SK-N-MC (cell line): Measurements from ENCODE around the gene MFSD2B.

Experiments used
- DNase-seq: peaks from one replicate; pipeline ENCODE4 v3.0.0-alpha.2; 2011; ENCODE audit warnings: low read depth, low spot score
- H3K27ac ChIP-seq: fragments of 200-600 bp; sonication (generic); 2 replicates; pipeline ENCODE4 v1.5.1; 2016; ENCODE audit warnings: mixed run types
- H3K36me3 ChIP-seq: fragments of 200-600 bp; sonication (generic); 2 replicates; pipeline ENCODE4 v1.6.1; 2017; ENCODE audit warnings: antibody characterized with exemption, low read length, mixed read lengths; ENCODE audit not compliant: insufficient read depth
- H3K4me3 ChIP-seq: fragments of 200-600 bp; sonication (generic); 2 replicates; pipeline ENCODE4 v1.5.1; 2016
- H3K9ac ChIP-seq: fragments of 200-600 bp; sonication (generic); 2 replicates; pipeline ENCODE4 v1.8.0; 2017; ENCODE audit warnings: mixed run types, mixed read lengths; ENCODE audit not compliant: insufficient read length
- H3K9me3 ChIP-seq: fragments of 200-600 bp; sonication (generic); 2 replicates; pipeline ENCODE4 v1.6.1; 2017; ENCODE audit warnings: low read depth, mild to moderate bottlenecking, antibody characterized with exemption, low read length, moderate library complexity, mixed read lengths
- EZH2 ChIP-seq: fragments of 200-600 bp; sonication (generic); IDR thresholded peaks from one replicate; pipeline ENCODE4 v1.6.1; 2017; ENCODE audit warnings: antibody characterized with exemption
- FOXP2 ChIP-seq: optimal IDR thresholded peaks from 2 replicates; pipeline ENCODE3; 2011; ENCODE audit warnings: mild to moderate bottlenecking, moderate library complexity; ENCODE audit not compliant: insufficient read depth; ENCODE audit errors: extremely low read length, control extremely low read depth
- POLR2AphosphoS5 ChIP-seq: IDR thresholded peaks from 2 replicates; pipeline ENCODE4 v1.6.1; 2012; ENCODE audit warnings: mild to moderate bottlenecking, low read depth, low read length, borderline replicate concordance

The MFSD2B gene

DNA sequence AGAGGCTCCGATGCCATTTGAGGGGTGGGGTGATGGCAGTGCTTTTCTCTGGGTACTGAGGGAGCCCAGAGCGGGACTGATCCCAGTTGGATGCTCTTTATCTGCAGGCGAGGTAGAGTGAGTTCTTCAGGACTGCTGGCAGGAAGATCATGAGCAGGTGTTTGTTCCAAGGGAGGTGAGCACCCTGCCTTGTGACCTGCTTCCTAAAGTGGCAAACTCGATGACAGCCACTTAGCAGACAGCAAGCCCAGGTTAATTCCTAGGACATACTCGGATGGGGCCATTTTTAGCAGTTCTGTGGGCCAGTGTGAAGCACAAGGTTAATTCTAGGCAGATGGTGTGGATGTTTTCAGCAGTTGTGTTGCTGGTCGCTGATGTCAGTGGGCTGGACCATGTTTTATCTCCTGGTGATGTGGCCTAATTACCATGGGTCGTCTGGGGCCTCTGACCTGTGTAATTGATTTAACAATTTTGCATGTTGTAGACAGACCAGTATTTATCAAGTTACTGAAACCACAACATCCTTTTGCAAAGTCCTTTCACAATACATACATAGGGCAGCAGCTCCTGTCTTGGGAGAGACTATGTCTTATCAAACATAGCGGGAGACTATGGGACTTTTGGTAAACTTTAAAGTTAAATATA lies 44.6 kb downstream of the MFSD2B start:
- H3K36me3 ChIP-seq = no peaks in the 10 kb centered on the region
- H3K9ac ChIP-seq = no peak overlapping the region
- no peak overlapping the region for H3K4me3 ChIP-seq
- DNase-seq = no peak
- no peak overlapping the region for H3K27ac ChIP-seq
- TF ChIP-seq FOXP2 = no peak
- no peak for TF ChIP-seq EZH2
- no peak for TF ChIP-seq POLR2AphosphoS5
- no peaks in the 10 kb centered on the region for H3K9me3 ChIP-seq

GRCh38 chr2:24055750-24056149 lies 45.9 kb downstream of the MFSD2B start:
- Histone ChIP-seq H3K4me3 (no peak overlapping the region), H3K36me3 (no peaks in the 10 kb centered on the region), H3K9ac (no peak overlapping the region), H3K27ac (no peak overlapping the region), H3K9me3 (no peaks in the 10 kb centered on the region)
- no peak for DNase-seq
- TF ChIP-seq EZH2 (no peak), FOXP2 (no peak), POLR2AphosphoS5 (no peak)

DNA sequence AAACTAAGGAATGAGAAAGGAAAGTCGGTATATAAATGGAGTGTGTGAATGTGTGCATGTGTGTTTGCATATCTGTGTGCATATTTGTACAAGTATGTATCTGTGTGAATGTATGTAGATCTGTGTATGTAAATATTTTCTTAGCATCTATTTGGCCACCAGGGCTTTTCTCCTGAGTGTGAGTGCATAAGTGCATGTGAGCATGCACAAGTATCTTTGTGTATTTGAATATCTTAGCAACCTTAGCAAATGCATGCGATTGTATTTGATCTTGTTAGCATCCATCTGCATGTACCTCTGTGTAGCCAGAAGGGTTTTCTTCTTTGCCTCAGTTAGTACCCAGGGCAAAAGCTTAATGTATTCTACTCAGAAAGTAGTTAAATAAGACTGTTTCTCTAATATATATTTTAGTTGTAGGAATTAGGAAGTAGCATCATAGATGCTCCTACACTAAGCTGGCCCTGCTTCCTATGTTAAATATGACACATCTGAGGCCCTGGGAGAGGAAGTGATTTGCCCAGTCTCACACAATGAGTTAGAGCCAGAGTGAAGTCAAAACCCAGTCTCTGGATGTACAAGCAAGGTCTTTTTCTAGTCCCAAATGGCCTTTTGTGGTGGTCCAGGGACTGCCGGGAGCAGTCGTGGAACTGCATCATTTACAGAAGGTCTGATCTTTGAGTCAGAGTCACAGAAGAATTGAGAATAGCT lies 48.8 kb downstream of the MFSD2B start:
- no peak overlapping the region for H3K4me3 ChIP-seq
- no peak overlapping the region for H3K27ac ChIP-seq
- TF ChIP-seq EZH2 = no peak
- H3K36me3 ChIP-seq = no peaks in the 10 kb centered on the region
- H3K9me3 ChIP-seq = no peaks in the 10 kb centered on the region
- no peak for DNase-seq
- H3K9ac ChIP-seq = no peak overlapping the region

DNA sequence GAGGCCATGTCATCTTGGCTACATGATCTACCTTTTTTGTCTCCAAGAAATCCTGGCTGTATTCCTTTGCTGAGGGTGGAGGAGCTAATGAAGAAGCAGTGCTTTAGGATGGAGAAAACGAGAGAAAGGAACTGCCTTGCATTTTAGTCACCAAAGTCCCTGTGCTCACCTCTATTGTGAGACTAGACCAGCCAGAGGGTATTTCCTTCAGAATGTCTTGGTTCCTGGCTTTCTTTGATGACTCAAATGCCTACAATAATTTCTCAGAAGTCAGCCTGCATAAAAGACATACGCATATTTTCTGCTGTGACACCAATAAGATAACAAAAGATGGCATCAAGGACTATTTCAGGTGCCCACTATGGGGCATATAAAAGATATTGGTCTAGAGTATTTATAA lies 55.5 kb downstream of the MFSD2B start:
- no peak overlapping the region for H3K27ac ChIP-seq
- no peak for DNase-seq
- no peak overlapping the region for H3K4me3 ChIP-seq
- no peak overlapping the region for H3K9ac ChIP-seq
- no peaks in the 10 kb centered on the region for H3K9me3 ChIP-seq
- TF ChIP-seq POLR2AphosphoS5 = no peak
- no peak for TF ChIP-seq EZH2
- TF ChIP-seq FOXP2 = no peak
- peaks cover 40% of the 10 kb centered on the region for H3K36me3 ChIP-seq

DNA sequence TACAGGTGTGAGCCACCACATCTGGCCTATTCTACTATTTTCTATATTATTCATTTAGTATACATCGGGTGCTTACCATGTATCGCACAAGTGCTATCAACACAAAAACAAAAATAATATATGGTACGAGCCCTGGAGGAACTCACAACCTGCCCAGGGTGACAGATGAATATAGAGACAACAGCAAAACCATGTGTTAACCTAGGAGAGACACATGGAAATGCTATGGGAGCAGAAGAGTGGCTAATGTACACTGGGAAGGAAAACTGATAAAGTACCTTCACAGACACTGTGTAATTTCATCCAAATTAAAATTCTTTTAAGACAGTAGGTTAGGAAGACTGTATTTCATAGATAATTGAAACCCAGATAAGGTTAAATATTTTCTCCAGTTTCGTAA lies 62.4 kb downstream of the MFSD2B start:
- Histone ChIP-seq H3K36me3 (peaks cover 60% of the 10 kb centered on the region), H3K9ac (no peak overlapping the region), H3K4me3 (no peak overlapping the region), H3K9me3 (no peaks in the 10 kb centered on the region), H3K27ac (no peak overlapping the region)
- TF ChIP-seq FOXP2 = no peak
- no peak for TF ChIP-seq EZH2
- no peak for TF ChIP-seq POLR2AphosphoS5
- no peak for DNase-seq

DNA sequence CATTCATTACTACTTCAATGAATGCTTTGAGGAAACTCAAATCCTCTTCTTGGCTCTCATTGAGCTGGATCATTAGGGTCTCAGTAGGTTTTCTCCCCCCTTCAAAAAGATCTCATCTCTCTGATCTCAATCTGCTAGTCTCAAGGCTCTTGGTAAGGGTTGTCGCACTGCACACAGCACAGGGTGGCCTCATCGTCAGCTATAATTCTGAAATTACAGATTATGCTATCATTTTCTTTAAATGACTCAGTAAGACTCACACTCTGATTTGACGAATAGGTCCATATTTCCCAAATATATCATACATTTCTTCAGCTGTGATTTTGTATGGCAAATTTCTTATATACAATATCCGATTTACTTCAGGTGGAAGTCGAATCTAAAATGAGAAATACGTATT lies 63.9 kb downstream of the MFSD2B start:
- H3K27ac ChIP-seq = no peak overlapping the region
- H3K9me3 ChIP-seq = no peaks in the 10 kb centered on the region
- H3K36me3 ChIP-seq = peaks cover 45% of the 10 kb centered on the region
- no peak overlapping the region for H3K4me3 ChIP-seq
- no peak for TF ChIP-seq FOXP2
- TF ChIP-seq POLR2AphosphoS5 = no peak
- TF ChIP-seq EZH2 = no peak
- no peak overlapping the region for H3K9ac ChIP-seq
- no peak for DNase-seq

DNA sequence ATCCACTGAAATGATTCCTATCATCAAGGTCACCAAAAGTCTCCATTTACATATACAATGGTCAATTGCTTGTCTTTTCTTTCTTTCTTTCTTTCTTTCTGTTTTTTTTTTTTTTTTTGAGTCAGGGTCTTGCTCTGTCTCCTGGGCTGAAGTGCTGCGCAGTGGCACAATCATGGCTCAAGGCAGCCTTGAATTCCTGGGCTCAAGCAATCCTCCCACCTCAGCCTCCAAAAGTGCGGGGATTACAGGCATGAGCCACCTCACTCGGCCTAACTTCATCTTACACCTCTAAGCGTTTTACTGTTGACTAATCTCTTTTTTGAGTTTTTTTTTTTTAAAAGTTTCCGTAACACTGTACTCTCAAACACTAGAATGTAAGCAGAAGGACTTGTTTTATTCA lies 65.4 kb downstream of the MFSD2B start:
- H3K9me3 ChIP-seq = no peaks in the 10 kb centered on the region
- DNase-seq = no peak
- peak overlapping the region; percentile 97 for H3K4me3 ChIP-seq
- no peak overlapping the region for H3K27ac ChIP-seq
- peak overlapping the region; percentile 80 for H3K9ac ChIP-seq
- TF ChIP-seq POLR2AphosphoS5 (no peak), EZH2 (no peak), FOXP2 (no peak)
- peaks cover 31% of the 10 kb centered on the region for H3K36me3 ChIP-seq
